ENCODE measurements around the gene ITGB5.

- TF ChIP-seq CTCF (IDR thresholded peaks at IDR 0.05) = no peak
- TF ChIP-seq POLR2A (IDR thresholded peaks at IDR 0.05) = no peak
Measured at GRCh38 chr3:124881976-124882697, 5.0 kb downstream of the ITGB5 start.
